Tibial nerve (tissue), 4 donors: ENCODE results near the gene OR1K1. TPM values are rescaled to one million over a fixed set of nuclear protein-coding genes. Genes with fewer than 3 reads are reported as not detected.
A peak's percentile ranks its signal among the peaks of the same experiment; 100 is the strongest.

ENCODE experiments used
- DNase-seq, 2 donors: peaks; one replicate each; pipeline ENCODE4 v3.0.0-alpha.2; 2019; ENCODE audit warnings: low spot score in 2 of 2
- H3K27ac ChIP-seq, 4 donors: fragments of 200-600 bp; sonication (generic) in 3 of 4; one replicate each; pipeline ENCODE4 v1.5.1; 2017 to 2019; ENCODE audit warnings: mild to moderate bottlenecking in 1 of 4
- H3K27me3 ChIP-seq, 2 donors: fragments of 200-600 bp; sonication (generic) in 1 of 2; one replicate each; pipeline versions ENCODE4 v1.5.1 to v1.6.0; 2017 to 2019
- H3K36me3 ChIP-seq, 3 donors: fragments of 200-600 bp; sonication (generic); one replicate each; pipeline ENCODE4 v1.5.1; 2018 to 2019
- H3K4me1 ChIP-seq, 4 donors: fragments of 200-600 bp; sonication (generic) in 3 of 4; one replicate each; pipeline ENCODE4 v1.5.1; 2017 to 2019
- H3K4me3 ChIP-seq, 4 donors: fragments of 200-600 bp; sonication (generic) in 3 of 4; one replicate each; pipeline ENCODE4 v1.5.1; 2017 to 2019; ENCODE audit warnings: mild to moderate bottlenecking in 1 of 4, moderate library complexity in 1 of 4
- H3K9me3 ChIP-seq, 4 donors: fragments of 200-600 bp; sonication (generic) in 3 of 4; one replicate each; pipeline ENCODE4 v1.5.1; 2017 to 2019
- EP300 ChIP-seq, 2 donors: sonication (generic); formaldehyde crosslinking; IDR thresholded peaks; one replicate each; pipeline ENCODE4 v1.6.1; 2017; ENCODE audit warnings: antibody characterized with exemption in 2 of 2, mild to moderate bottlenecking in 1 of 2
- POLR2A ChIP-seq, 2 donors: fragments of 450-650 bp; IDR thresholded peaks; one replicate each; pipeline ENCODE4 v1.6.1; 2017; ENCODE audit warnings: antibody characterized with exemption in 2 of 2, mild to moderate bottlenecking in 2 of 2, moderate library complexity in 2 of 2
- WGBS, 2 donors: methylation state at CpG; one replicate each; pipeline ENCODE4 v1.1.5; 2018; 5-methylcytosine and 5-hydroxymethylcytosine counted together
- total RNA-seq, 4 donors: library from RNA; depleted of rRNA; stranded (reverse); fragments of >200 nt; gene quantifications; one replicate each; pipeline ENCODE4 v1.1.0, GENCODE V29; 2016
- TF ChIP-seq, protein P1 (sequence below), 5 experiments: fragments of 200-600 bp in 3 of 5; fragments of 450-650 bp in 2 of 5; sonication (generic) in 3 of 5; IDR thresholded peaks; one replicate each; pipeline ENCODE4 v1.5.1; 2016 to 2019; ENCODE audit warnings: antibody characterized with exemption in 5 of 5, mild to moderate bottlenecking in 3 of 5, moderate library complexity in 2 of 5

Gene OR1K1
- total RNA-seq, 4 donors from 2014 or later, result not detected

GRCh38 chr9:122819326-122819725 is 19.4 kb downstream of the OR1K1 start:
- 59 to 67% methylated on average over 3 of the region's 3 CpGs for WGBS, 2 donors
- H3K27ac ChIP-seq, result peak overlapping the region in 1 of 4 donors; percentile 31
- no peak for DNase-seq
- H3K9me3 ChIP-seq, result no peaks in the 10 kb centered on the region
- no peak overlapping the region for H3K4me3 ChIP-seq
- TF ChIP-seq POLR2A (IDR thresholded peaks at IDR 0.05) (no peak), EP300 (IDR thresholded peaks at IDR 0.05) (no peak)
- TF ChIP-seq, protein P1, sequence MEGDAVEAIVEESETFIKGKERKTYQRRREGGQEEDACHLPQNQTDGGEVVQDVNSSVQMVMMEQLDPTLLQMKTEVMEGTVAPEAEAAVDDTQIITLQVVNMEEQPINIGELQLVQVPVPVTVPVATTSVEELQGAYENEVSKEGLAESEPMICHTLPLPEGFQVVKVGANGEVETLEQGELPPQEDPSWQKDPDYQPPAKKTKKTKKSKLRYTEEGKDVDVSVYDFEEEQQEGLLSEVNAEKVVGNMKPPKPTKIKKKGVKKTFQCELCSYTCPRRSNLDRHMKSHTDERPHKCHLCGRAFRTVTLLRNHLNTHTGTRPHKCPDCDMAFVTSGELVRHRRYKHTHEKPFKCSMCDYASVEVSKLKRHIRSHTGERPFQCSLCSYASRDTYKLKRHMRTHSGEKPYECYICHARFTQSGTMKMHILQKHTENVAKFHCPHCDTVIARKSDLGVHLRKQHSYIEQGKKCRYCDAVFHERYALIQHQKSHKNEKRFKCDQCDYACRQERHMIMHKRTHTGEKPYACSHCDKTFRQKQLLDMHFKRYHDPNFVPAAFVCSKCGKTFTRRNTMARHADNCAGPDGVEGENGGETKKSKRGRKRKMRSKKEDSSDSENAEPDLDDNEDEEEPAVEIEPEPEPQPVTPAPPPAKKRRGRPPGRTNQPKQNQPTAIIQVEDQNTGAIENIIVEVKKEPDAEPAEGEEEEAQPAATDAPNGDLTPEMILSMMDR (IDR thresholded peaks at IDR 0.05), result no peak
- no peaks in the 10 kb centered on the region for H3K27me3 ChIP-seq
- peaks cover 0 to 64% (median 0%) of the 10 kb centered on the region in 3 donors for H3K36me3 ChIP-seq
- H3K4me1 ChIP-seq, result peaks cover 0 to 47% (median 4%) of the 10 kb centered on the region in 4 donors

DNA sequence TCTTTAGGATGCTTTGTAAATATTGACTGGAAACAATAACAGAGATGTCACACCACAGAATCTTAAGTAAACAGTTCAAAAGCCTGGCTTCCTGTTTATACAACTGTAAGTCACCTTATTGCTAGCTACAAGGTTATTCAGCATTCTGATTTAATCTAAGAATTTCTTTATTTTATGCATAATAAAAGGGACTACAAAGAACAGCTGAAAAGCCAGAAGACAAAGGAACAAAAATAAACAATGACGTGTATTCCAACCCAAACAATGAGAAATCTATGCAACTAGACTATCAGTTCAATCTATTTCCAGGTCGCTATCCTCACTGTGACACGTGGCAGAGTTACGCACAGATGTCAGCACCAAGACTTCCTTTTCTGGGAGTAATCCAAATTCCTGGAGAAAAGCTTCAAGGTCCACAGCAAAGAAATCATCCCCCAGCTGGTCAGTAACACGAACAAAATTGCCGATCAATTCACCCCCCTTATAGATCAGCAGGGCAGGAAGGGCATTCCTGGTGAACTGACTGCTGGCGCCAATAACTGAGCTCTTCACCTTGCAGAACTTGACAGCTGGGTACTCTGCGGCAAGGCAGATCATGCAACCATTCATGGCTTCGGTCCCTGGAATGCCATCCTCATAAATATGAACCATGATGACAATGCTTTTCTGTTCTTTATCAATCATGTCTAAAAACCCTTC is 20.0 kb downstream of the OR1K1 start:
- TF ChIP-seq POLR2A (IDR thresholded peaks at IDR 0.05) (no peak), EP300 (IDR thresholded peaks at IDR 0.05) (no peak)
- TF ChIP-seq, protein P1 (IDR thresholded peaks at IDR 0.05), result no peak
- Histone ChIP-seq H3K4me3 (no peak overlapping the region), H3K4me1 (peaks cover 0 to 47% (median 4%) of the 10 kb centered on the region in 4 donors), H3K36me3 (peaks cover 0 to 58% (median 0%) of the 10 kb centered on the region in 3 donors), H3K27ac (peak overlapping the region in 1 of 4 donors; percentile 31), H3K9me3 (no peaks in the 10 kb centered on the region), H3K27me3 (no peaks in the 10 kb centered on the region)
- WGBS, 2 donors, result 63 to 75% methylated on average over 9 of the region's 9 CpGs
- no peak for DNase-seq

DNA sequence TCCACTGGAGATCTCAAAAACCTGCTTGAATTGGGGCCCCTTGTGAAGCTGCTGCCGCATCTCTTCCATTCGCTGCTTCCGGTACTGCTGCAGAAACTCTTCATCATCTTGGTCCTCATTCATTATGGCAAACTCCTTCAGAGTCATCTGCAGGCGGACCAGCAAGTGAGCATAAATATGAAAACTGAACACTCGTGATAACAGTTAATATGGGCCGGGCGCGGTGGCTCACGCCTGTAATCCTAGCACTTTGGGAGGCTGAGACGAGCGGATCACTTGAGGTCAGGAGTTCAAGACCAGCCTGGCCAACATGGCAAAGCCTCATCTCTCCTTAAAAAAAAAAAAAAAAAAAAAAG is 20.5 kb downstream of the OR1K1 start:
- Histone ChIP-seq H3K4me1 (peaks cover 0 to 48% (median 4%) of the 10 kb centered on the region in 4 donors), H3K27me3 (no peaks in the 10 kb centered on the region), H3K9me3 (no peaks in the 10 kb centered on the region), H3K4me3 (no peak overlapping the region), H3K27ac (peak overlapping the region in 1 of 4 donors; percentile 78), H3K36me3 (peaks cover 0 to 61% (median 0%) of the 10 kb centered on the region in 3 donors)
- 88 to 91% methylated on average over 11 of the region's 11 CpGs for WGBS, 2 donors
- TF ChIP-seq EP300 (IDR thresholded peaks at IDR 0.05), result no peak
- no peak for TF ChIP-seq POLR2A (IDR thresholded peaks at IDR 0.05)
- TF ChIP-seq, protein P1 (IDR thresholded peaks at IDR 0.05), result no peak
- no peak for DNase-seq

- TF ChIP-seq, protein P1 (IDR thresholded peaks at IDR 0.05), result no peak
- TF ChIP-seq EP300 (IDR thresholded peaks at IDR 0.05), result peak in 1 of 2 donors; percentile 84
- Histone ChIP-seq H3K4me3 (no peak overlapping the region), H3K36me3 (peaks cover 0 to 58% (median 0%) of the 10 kb centered on the region in 3 donors), H3K4me1 (peaks cover 0 to 48% (median 9%) of the 10 kb centered on the region in 4 donors), H3K27ac (peak overlapping the region in 3 of 4 donors; percentile 32 to 78 (median 64)), H3K27me3 (no peaks in the 10 kb centered on the region), H3K9me3 (no peaks in the 10 kb centered on the region)
- 50 to 59% methylated on average over 7 of the region's 7 CpGs for WGBS, 2 donors
- peak; percentile 50 to 77 for DNase-seq
These were observed 21.5 kb downstream of the OR1K1 start for GRCh38 chr9:122821278-122821943.

GRCh38 chr9:122822056-122822455 is 22.1 kb downstream of the OR1K1 start:
- 80 to 92% methylated on average over 6 of the region's 6 CpGs for WGBS, 2 donors

More at GRCh38 chr9:122822056-122822455, 22.1 kb downstream of the OR1K1 start:
- Histone ChIP-seq H3K9me3 (no peaks in the 10 kb centered on the region), H3K4me3 (no peak overlapping the region), H3K4me1 (peaks cover 0 to 51% (median 15%) of the 10 kb centered on the region in 4 donors), H3K36me3 (peaks cover 0 to 51% (median 0%) of the 10 kb centered on the region in 3 donors), H3K27ac (peak overlapping the region in 3 of 4 donors; percentile 32 to 78 (median 64)), H3K27me3 (no peaks in the 10 kb centered on the region)
- TF ChIP-seq, protein P1 (IDR thresholded peaks at IDR 0.05), result no peak
- TF ChIP-seq POLR2A (IDR thresholded peaks at IDR 0.05), result no peak
- no peak for TF ChIP-seq EP300 (IDR thresholded peaks at IDR 0.05)
- DNase-seq, result no peak
